ENCODE data around the gene WDR46. TPM values are rescaled to one million over a fixed set of nuclear protein-coding genes. Genes with fewer than 3 reads are reported as not detected.

The WDR46 gene
- total and polyA plus RNA-seq, 2 of the 13 experiments (the other 11 are each of a cell fraction or from before 2014, with no cell fraction given), result 47.4 to 105 TPM

- TF ChIP-seq CCDC6 (CRISPR knock-in tag; IDR thresholded peaks at IDR 0.05) (no peak), BRCA1 (CRISPR knock-in tag; IDR thresholded peaks at IDR 0.05) (no peak), PCBP1 (IDR thresholded peaks at IDR 0.05; ENCODE audit: borderline replicate concordance, low read depth, low read length) (no peak), ZSCAN21 (CRISPR knock-in tag; IDR thresholded peaks at IDR 0.05; ENCODE audit: borderline replicate concordance) (no peak; the same call in 1 of the 2 replicates), ZSCAN5A (CRISPR knock-in tag; IDR thresholded peaks at IDR 0.05; ENCODE audit: borderline replicate concordance) (no peak), GLI4 (CRISPR knock-in tag; IDR thresholded peaks at IDR 0.05; ENCODE audit: borderline replicate concordance) (no peak; the same call in 1 of the 2 replicates), CERS6 (CRISPR knock-in tag; IDR thresholded peaks at IDR 0.05) (no peak), ZNF136 (CRISPR knock-in tag; IDR thresholded peaks at IDR 0.05; ENCODE audit: low read depth) (0 out of 2 replicates have a peak, but pooled peaks have one; percentile 52), ZBTB8A (CRISPR knock-in tag; IDR thresholded peaks at IDR 0.05; ENCODE audit: borderline replicate concordance, low read depth) (0 out of 2 replicates have a peak, but pooled peaks have one; percentile 38), ZBTB33 (CRISPR knock-in tag; IDR thresholded peaks at IDR 0.05) (no peak), TCF7L2 (IDR thresholded peaks at IDR 0.05; ENCODE audit: low read depth, low read length) (no peak), DDIT3 (CRISPR knock-in tag; IDR thresholded peaks at IDR 0.05) (0 out of 2 replicates have a peak, but pooled peaks have one; percentile 42), ZNF251 (CRISPR knock-in tag; IDR thresholded peaks at IDR 0.05) (no peak), ZNF556 (CRISPR knock-in tag; IDR thresholded peaks at IDR 0.05; ENCODE audit: borderline replicate concordance) (no peak), MEF2D (CRISPR knock-in tag; IDR thresholded peaks at IDR 0.05) (0 out of 2 replicates have a peak, but pooled peaks have one; percentile 44), XBP1 (CRISPR knock-in tag; IDR thresholded peaks at IDR 0.05) (no peak), HMGXB4 (CRISPR knock-in tag; IDR thresholded peaks at IDR 0.05; ENCODE audit: borderline replicate concordance in 1 of 2, low read depth in 1 of 2) (peak; percentile 51 to 65; a peak in 2 of 4 replicates), ZNF205 (CRISPR knock-in tag; IDR thresholded peaks at IDR 0.05) (peak; percentile 33; the same call in 1 of the 2 replicates), ISX (CRISPR knock-in tag; conservative IDR thresholded peaks at IDR 0.05) (no peak), ARID2 (CRISPR knock-in tag; IDR thresholded peaks at IDR 0.05; ENCODE audit: borderline replicate concordance) (no peak), ZNF703 (CRISPR knock-in tag; IDR thresholded peaks at IDR 0.05; ENCODE audit: borderline replicate concordance) (no peak), ZIK1 (CRISPR knock-in tag; IDR thresholded peaks at IDR 0.05; ENCODE audit: borderline replicate concordance, low read depth) (no peak)
Measured at GRCh38 chr6:33317669-33318425, 28.8 kb upstream of the WDR46 start, which contains the start of gene ZBTB22 (continued).
